Cerebellar cortex (tissue), 1 donor: Measurements from ENCODE around the gene SHANK3.
A peak's percentile ranks its signal among the peaks of the same experiment; 100 is the strongest.
"Not testable (repeated sequence)": the region's sequence is repeated elsewhere in the genome, so short reads cannot be mapped to it uniquely, and the experiment has no call there.

Experiments used
- DNase-seq: peaks from one replicate; pipeline ENCODE4 v3.0.0-alpha.2; 2015; ENCODE audit warnings: low spot score

Gene SHANK3

DNA sequence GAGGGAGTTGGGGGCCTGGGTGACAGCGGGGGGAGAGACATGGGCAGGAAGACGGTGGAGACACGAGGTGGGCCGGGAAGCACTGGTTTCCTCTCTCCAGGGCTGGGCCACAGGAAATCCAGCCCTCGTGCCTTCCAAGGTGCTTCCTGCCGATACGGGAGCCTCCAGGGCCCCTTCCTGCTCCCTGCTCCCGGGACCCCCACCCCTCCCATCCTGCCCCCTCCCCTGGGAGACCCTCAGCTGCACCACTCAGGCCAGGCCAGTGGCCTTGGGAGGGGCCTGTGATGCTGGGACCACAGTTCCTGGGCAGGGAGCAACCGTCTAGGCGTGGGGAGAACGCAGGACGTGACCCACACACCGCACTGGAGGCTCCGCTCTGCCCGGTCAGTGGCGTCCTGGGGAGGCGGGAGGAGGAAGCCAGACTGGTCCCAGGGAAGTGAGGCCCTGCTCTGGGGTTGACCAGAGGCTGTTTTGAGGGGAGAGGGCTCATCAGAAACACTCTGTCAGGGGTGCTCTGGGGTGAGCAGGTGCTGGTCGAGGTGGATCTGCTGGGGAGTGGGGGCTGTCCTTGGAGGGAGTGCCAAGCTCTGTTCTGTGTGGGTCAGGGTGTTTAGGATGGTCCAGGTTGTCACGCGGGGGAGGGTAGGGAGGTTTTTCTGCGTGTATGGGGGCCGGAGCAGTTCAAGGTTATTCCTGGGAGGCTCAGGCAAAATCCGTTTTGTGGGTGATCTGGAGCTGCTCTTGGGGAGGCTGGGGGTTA, at the start of gene SHANK3:
Gene SHANK3, plus strand, starts transcription at position 353 of the 760 bp plus-strand sequence.
- DNase-seq = no peak

DNA sequence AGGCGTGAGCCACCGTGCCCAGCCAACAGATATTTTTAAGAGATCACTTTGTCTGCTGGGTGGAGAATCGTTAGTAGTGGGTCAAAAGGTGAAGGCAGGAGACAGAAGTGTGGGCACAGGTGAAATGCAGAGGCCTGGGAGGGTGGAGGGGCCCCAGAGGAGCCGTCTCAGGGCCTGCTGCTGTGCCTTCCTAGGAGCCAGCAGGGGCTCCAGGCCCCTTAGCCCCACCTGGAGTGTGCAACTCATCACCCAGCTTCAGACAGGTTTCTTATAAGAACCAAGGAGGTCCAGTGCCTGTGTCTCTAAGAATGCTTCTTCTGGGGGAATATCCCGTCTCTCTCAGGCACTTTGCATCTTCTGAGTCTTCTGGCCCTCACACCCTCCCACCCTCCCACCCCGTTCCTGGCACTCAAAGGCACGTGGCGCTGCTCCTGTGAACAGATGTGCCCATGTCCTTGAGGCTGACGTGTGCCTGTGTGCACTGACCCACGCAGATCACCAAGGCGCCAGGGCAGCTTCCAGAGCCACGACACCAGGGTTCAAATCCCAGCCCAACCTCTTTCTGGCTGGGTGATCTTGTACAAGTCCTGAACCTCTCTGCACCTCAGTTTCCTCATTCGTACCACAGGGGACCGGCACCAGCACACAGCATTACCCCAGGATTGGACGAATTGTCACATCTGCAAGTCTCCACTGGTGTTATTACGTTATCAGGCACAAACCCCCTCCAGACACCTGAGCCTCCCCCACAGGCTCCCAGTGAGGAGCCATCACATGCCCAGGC, 48.1 kb upstream of the SHANK3 start:
- DNase-seq = no peak

- no peak for DNase-seq
These were observed 47.5 kb upstream of the SHANK3 start for GRCh38 chr22:50625131-50625567.

GRCh38 chr22:50625568-50626313, 46.9 kb upstream of the SHANK3 start:
- DNase-seq = no peak

GRCh38 chr22:50626314-50626849, 46.2 kb upstream of the SHANK3 start:
- DNase-seq = no peak

DNA sequence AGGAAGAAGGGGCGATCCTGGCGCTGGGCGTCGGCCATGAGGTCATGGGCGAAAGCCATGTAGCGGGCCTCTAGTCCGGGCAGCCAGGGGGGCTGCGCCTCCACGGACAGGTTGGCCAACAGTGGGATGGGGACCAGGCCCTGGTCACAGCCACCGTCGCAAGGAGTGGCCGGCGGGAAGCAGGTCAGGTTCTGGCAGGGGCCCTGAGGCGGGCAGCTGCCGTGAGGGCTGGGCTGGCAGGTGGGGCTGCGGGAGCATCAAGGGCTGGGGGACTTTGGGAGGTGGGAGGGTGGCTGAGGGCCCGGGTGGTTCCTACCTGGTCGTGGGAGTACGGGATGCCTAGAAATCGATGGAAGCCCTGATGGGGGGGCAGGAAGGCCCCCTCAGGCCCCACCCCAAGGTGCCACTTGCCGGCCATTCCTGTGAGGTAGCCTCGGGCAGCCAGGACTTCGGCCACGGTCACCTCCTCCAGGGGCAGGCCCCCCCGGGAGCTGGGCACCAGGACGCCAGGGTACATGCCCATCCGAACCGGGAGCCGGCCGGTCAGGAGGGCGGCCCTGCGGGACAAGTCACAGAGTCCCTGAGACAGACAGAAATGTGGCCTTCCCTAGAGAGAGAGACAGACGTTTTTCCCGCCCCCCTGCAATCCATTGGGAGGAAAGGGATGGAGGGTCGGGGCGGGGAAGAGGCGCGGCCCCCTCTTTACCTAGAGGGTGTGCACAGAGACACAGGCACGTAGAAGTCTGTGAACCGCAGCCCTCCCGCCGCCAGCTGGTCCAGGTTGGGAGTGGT, 45.6 kb upstream of the SHANK3 start:
- DNase-seq = peak; percentile 53

GRCh38 chr22:50627642-50628542, 44.7 kb upstream of the SHANK3 start, which contains the start of gene ARSA:
Gene ARSA, minus strand, starts transcription at chr22:50628152. Its CDS starts 373 bp downstream, at chr22:50627779.
- peak; percentile 80 for DNase-seq

DNA sequence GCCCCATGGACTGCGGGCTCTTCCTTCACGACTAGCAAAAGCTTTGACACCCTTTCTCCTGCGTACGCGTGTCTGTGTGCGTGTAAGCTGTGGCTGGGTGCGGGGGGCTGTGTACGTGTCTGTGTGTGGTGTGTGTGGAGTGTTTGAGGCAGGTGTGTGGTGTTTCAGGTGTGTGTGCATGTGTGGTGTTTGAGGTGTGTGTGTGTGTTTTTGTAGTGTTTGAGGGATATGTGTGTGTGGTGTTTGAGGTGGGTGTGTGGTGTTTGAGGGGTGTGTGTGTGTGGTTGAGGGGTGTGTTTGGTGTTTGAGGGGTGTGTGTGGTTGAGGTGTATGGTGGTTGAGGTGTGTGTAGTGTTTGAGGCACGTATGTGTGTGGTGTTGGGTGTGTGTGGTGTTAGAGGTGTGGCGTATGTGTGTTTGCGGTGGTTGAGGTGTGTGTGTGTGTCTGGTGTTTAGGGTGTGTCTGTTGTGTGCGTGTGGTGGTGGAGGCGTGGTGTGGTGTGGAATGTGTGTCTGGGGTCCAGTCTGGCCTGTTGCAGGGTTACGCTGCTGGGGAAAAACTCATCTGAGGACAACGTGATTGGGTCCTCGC, 44.0 kb upstream of the SHANK3 start:
- no peak for DNase-seq

DNA sequence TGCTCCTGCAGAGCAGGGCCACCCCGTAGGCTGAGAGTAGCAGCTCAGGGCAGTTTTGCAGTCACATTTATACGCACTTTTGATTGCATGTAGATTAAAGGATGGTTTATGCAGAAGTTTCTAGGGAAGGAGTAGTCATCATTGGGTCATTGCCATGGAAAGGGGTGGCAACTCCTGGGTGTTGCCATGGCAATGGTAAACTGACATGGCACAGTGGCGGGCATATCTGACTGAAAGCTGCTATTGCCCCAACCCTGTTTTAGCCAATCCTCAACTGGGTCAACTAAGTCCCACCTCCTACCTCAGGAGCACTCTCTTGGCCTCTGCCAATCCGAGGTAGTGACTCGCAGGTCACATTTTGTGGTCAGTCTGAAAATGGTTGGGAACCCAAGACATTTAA, 42.2 kb upstream of the SHANK3 start:
- peak; percentile 69 for DNase-seq

DNA sequence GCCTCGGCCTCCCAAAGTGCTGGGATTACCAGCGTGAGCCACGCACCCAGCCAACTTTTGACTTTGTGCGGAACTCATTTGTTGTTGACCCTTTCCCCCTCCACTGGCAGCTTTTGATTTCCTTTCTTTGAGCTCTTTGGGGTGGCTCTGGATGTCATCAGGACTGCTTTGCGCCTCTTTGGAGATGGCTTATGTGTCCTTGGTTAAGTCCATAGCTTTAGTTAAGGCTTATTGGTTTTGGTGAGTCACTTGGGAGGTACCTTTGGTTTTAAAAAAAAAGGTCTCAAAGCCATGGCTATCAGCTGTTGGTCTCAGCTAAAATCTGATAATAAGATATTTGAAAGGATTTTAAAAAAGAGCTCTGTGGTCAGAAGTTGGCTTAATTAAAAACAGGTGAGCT, 39.5 kb upstream of the SHANK3 start:
- no peak for DNase-seq

DNA sequence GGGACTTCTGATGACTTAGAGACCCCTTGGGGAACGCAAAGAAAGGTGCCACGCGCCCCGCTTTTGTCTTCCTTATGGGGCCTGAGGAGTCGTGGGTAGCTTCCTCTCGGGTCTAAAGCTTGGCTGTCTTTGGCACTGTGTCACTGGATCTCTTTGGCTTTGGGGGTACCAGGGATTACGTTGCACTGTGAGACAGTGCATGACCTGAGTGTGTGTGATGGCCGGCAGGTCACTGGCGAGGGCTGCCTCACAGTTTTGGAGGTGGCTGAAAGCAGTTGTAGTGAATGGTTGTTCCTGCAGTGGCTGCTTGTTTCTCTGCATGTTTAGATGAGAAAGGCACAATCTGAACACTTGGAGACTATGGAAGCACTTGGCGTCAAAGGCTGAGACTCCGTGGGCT, 38.9 kb upstream of the SHANK3 start:
- no peak for DNase-seq

DNA sequence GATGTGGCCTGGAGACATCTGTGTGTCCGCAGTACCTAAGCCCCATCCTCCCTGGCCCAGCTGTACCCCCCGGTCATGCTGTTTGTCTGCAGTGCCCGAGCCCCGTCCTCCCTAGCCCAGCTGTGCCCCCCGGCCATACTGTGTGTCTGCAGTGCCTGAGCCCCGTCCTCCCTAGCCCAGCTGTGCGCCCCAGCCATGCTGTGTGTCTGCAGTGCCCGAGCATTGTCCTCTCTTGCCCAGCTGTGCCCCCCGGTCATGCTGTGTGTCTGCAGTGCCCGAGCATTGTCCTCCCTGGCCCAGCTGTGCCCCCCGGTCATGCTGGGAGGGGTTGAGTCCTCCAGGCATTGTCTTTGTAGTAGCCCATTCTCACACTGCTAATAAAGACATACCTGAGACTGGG, 37.0 kb upstream of the SHANK3 start:
- no peak for DNase-seq

- DNase-seq = not testable (repeated sequence)
These were observed 32.3 kb upstream of the SHANK3 start for GRCh38 chr22:50640296-50640695.

DNA sequence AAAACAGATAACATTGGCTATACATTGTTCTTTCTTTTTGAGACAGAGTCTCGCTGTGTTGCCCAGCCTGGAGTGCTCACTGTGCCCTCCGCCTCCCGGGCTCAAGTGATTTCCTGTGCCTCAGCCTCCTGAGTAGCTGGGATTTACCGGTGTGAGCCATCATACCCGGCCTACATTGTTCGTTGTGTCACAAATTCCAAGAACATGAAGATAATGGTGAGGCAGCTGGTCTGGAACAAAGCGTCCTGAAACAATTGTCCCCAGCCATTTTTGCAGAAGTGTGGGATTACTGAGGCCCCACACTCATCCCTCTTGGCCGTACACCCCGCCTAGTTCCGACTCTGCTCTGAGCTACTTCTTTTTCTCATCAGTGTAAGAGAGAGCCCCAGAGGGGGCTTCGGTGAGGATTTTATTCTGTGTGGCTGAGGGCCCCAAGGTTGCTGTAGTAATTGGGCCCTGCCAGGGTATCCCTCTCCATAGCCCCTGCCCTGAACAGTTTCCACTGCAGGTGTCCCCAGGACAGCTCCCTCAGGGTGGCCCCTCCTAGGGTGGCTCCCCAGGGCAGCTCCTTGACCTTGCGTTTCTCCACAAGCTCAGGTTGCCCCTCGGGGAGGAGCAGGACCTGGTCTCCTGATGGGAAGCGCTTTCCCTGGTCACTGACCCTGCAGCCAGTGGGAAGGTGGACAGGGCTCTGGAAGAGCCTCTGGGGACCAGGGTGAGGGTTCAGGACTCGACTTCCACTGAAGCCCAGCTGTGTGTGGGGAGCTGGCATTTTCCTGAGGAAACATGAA, 31.6 kb upstream of the SHANK3 start:
- DNase-seq = no peak

GRCh38 chr22:50641696-50642607, 30.7 kb upstream of the SHANK3 start:
- DNase-seq = no peak

DNA sequence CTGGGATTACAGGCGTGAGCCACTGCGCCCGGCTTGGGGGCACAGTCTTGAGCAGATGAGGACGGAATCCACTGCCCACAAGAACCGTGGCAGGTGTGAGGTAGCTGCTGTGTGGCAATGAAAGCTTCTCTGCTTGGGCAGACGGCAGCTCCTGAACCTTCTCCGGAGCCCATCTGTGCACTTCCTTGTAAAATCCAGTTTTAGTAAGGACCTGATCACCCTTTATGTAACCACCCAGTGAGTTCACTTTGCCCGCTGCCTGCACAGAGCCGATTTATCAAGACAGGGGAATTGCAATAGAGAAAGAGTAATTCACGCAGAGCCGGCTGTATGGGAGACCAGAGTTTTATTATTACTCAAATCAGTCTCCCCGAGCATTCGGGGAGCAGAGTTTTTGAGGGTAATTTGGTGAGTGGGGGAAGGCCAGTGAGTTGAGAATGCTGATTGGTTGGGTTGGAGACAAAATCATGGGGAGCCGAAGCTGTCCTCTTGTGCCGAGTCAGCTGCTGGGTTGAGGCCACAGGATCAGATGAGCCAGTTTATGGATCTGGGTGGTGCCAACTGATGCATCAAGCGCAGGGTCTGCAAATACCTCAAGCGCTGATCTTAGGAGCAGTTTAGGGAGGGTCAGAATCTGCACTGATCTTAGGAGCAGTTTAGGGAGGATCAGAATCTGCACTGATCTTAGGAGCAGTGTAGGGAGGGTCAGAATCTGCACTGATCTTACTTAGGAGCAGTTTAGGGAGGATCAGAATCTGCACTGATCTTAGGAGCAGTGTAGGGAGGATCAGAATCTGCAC, 29.4 kb upstream of the SHANK3 start:
- DNase-seq = peak; percentile 54

- not testable (repeated sequence) for DNase-seq
These were observed 28.9 kb upstream of the SHANK3 start for GRCh38 chr22:50643821-50644101.
